ENCODE data around the gene ZNF169.
"Not testable (repeated sequence)": the region's sequence is repeated elsewhere in the genome, so short reads cannot be mapped to it uniquely, and the experiment has no call there.

The ZNF169 gene

DNA sequence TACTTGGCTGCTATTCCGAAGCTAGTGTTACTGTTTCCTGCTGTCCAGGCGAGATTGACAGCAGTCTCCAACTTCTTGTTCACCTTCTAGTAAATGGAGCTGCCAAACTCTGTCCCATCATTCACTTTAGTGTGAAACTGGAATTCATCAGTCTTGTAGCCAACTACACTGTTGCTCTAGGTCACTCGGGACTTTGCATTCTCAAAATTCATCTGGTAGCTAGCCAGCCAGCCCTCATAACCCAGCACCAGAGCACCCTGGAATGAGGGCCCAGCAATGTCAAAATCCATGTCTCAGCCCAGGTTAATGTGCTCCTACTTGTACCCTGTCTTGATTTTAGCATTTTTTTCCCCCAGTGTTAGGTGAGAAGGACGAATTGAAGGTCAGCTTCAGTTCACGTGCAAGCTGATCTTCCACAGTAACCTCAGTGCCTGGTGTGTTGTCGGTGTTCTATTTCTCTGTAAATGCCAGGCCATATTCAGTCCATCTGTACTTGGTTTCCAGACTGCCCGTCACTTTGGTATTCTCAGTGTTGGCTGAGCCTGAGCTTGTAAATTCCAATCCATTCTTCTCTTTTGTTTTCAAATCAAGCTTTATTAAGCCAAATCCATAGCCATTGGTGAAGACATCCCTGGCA is 28.9 kb downstream of the ZNF169 start:
- no peak for DNase-seq (ENCODE audit: low spot score)

DNA sequence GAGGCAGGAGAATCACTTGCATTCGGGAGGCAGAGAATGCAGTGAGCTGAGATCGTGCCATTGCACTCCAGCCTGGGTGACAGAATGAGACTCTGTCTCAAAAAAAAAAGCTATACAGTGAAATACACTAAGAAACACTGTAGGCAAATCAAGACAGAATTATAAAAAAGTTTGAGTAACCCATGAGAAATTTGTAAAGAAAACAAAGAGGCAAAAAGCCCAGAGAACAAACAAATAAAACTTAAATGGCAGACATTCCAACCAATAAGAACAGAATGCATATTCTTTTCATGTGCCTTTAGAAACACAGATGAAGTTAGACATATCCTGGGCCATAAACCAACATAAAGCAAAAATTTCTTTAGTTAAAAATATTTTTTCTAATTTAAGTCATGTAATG is 30.6 kb downstream of the ZNF169 start:
- no peak for DNase-seq (ENCODE audit: low spot score)

DNA sequence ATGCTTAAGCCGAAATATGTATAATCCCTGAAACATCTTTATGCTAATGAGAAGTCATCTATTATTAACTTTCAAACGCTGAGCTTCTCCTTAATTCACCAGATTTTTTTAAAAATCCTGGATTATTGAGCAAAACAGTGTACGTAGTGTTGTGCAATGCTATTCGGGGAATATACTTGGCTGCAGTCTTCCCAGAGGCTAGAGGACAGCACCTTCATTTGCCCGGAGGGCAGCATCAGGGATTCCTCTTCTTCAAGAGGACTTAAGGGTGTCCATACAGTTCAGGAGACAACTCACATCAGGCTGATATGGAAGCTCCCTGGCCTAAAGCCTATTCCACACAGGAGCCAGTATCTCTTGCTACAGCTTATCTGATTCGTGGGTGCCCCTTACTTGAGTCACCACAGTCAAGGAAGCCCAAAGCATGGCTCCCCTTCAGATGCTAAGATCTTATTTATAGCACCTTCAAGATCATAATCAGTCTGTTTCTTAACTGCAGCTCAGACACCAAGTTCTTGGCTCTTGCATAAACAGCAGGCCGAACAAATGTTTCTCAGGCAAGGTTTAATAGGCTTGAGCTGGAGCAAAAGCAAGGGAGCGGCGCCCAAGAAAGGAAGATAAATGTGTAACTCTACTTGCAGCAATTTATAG is 40.0 kb downstream of the ZNF169 start:
- DNase-seq (ENCODE audit: low spot score), result no peak

DNA sequence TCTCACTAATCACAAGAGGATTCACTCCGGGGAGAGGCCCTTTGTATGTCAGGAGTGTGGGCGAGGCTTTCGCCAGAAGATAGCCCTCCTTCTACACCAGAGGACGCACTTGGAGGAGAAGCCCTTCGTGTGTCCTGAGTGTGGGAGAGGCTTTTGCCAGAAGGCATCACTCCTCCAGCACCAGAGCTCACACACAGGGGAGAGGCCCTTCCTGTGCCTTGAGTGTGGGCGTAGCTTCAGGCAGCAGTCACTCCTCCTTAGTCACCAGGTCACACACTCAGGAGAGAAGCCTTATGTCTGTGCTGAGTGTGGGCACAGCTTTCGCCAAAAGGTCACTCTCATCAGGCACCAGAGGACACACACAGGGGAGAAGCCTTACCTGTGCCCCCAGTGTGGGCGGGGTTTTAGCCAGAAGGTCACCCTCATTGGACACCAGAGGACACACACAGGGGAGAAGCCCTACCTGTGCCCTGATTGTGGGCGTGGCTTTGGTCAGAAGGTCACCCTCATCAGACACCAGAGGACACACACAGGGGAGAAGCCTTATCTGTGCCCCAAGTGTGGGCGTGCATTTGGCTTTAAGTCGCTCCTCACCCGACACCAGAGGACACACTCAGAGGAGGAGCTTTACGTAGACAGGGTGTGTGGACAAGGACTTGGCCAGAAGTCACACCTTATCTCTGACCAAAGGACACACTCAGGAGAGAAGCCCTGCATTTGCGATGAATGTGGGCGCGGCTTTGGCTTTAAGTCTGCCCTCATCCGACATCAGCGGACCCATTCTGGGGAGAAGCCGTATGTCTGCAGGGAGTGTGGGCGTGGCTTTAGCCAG is 41.6 kb downstream of the ZNF169 start:
- no peak for DNase-seq (ENCODE audit: low spot score)

- no peak for DNase-seq (ENCODE audit: low spot score)
These were observed 42.5 kb downstream of the ZNF169 start for GRCh38 chr9:94301583-94301982.

GRCh38 chr9:94302426-94302825 is 43.3 kb downstream of the ZNF169 start:
- DNase-seq (ENCODE audit: low spot score), result no peak

GRCh38 chr9:94303321-94303720 is 44.2 kb downstream of the ZNF169 start:
- DNase-seq (ENCODE audit: low spot score), result no peak

DNA sequence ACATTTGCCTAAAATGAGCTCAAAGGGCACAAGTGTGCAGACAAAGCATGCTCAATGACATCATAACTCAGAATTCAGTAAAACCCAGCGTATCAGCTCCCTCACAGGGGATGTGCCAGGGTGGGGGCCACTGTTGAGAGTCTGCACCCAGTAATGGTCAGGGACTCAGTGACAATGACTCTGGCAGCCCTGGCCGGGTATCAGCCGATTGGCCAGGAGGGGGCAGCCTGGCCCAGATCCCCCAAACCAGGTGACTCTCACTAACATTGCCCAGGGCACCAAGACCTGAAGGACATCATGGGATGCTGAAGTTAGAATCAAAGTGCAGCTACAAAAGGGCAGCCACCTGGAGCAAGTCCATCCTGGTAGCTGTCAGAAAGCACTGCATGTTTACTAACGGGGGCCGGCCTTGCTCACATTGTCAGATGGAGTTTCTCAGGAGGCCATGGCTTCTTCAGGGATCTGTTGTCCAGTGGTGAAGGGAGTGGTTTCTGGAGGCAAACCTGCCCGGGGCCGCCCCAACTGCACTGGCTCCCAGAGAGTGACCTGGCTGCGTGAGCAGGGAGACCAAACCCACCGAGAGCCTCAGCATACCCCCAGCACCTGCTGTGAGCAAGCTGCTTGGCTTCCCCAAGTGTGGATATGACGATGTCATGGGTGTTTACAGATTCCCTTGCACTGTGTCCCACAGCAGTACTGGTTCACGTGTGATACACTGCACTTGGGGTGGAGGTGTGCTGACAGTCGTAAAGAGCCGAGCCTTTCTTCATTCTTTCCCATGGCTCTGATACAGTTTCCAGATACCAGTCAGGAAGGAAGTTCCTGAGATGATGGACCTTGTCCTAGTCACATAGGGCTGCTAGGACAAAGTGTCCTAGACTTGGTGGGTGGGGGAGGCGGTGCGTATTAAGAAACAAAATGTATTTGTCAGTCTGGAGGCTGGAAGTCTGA is 56.2 kb downstream of the ZNF169 start:
- not testable (repeated sequence) for DNase-seq (ENCODE audit: low spot score)

DNA sequence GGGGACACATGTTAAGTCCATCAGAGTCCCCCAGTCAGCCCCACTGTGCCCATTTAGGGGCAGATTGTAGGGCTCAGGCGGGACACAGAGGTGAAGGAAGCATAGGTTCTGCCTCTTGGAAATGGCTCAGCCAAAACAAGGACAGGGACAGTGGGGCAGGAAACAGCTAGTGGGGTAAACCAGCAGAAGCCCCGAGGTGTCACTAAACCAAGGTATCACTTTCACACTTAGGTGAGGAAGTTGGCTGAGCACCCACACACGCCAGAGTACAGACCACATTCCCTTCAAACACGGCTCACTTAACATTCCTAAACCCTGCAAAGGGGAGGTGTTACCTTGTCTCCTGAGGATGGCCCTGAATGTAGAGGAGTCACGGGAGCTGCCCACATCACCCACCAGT is 57.1 kb downstream of the ZNF169 start:
- DNase-seq (ENCODE audit: low spot score), result not testable (repeated sequence)

DNA sequence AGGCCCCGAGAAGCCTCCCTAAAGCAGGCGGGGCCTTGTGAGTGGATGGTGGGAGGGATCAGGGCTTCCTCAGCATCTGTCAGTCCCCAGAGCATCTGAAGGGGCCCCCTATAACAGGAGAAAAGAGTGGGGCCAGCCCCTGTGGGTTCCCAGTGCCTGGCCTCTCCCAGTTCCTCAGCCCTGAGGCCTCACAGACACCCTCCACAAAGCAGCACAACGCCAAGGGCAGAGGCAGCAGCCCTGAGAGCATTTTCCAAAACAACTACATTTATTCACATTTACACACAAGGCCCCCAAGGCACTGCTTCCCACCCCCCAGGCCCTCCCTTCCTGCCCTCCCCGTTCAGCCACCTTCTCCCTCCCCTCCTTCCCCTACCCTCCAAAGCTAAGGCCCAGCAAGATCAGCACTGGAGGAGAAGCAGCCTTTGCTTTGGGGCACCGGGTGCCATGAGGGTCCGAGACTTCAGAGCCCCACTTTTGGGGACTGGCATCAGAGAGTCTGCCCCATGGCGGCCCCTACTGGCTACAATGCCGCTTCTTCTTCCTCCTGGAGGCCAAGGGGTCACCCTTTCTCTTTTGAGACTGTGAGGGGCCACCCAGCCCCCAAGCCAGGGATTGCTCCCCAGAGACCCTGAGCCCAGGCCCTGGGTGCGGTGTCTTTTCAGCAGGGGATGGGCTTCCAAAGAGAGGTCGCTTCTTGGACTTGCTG is 59.0 kb downstream of the ZNF169 start:
- not testable (repeated sequence) for DNase-seq (ENCODE audit: low spot score)

- DNase-seq (ENCODE audit: low spot score), result not testable (repeated sequence)
These were observed 63.3 kb downstream of the ZNF169 start for GRCh38 chr9:94322342-94322940.

GRCh38 chr9:94323153-94323798 is 64.2 kb downstream of the ZNF169 start:
- not testable (repeated sequence) for DNase-seq (ENCODE audit: low spot score)

GRCh38 chr9:94325583-94325982 is 66.5 kb downstream of the ZNF169 start:
- not testable (repeated sequence) for DNase-seq (ENCODE audit: low spot score)

DNA sequence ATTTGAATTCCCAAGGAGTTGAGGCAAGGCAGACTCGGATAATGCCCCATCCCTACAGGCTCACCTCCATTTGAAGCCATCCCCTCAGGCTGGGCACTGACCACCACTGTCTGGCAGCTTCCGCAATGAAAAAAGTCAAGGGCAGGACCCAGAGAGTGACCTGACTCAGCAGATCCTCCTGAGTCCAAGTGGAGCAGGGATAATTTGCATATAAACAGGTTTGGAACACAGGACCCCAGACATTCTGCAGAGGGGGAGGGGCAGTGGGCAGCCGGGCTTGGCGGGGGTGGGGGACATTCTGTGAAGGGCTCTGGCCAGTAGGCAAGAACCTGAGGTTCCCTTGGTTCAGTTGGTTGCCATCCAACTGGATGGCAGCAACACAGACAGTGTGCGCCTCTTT is 69.4 kb downstream of the ZNF169 start, which contains the start of gene NUTM2F:
Gene NUTM2F, minus strand, starts transcription at position 101 of the 400 bp plus-strand sequence. Its CDS starts 21 bp downstream, at position 80.
- not testable (repeated sequence) for DNase-seq (ENCODE audit: low spot score)

GRCh38 chr9:94336445-94336844 is 77.3 kb downstream of the ZNF169 start:
- not testable (repeated sequence) for DNase-seq (ENCODE audit: low spot score)

DNA sequence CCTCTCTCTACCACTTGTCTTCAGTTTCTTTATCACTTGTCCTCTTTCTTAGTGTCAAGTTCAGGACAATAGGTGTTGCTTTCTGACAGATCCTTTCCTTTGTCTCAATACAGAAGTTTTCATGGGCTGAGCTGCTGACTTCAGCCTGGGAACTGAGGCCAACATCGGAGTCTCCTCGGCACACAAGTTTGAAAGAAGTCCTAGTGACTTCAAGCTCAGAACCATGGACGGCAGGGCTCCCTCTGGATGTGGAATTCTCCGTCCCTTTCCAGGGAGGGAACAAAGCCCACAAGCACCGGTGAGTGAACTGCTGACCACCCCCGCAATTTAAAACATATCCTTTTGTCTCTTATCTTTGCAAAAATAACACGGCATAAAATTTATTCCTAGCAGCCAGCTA is 79.6 kb downstream of the ZNF169 start:
- DNase-seq (ENCODE audit: low spot score), result not testable (repeated sequence)

- not testable (repeated sequence) for DNase-seq (ENCODE audit: low spot score)
These were observed 80.6 kb downstream of the ZNF169 start for GRCh38 chr9:94339657-94340056.

GRCh38 chr9:94340750-94341149 is 81.7 kb downstream of the ZNF169 start:
- DNase-seq (ENCODE audit: low spot score), result not testable (repeated sequence)

GRCh38 chr9:94341703-94342102 is 82.6 kb downstream of the ZNF169 start:
- not testable (repeated sequence) for DNase-seq (ENCODE audit: low spot score)

GRCh38 chr9:94347451-94347850 is 88.4 kb downstream of the ZNF169 start:
- DNase-seq (ENCODE audit: low spot score), result not testable (repeated sequence)
